ENCODE results near the gene MBP.
"Not testable (repeated sequence)": the region's sequence is repeated elsewhere in the genome, so short reads cannot be mapped to it uniquely, and the experiment has no call there.

The MBP gene

GRCh38 chr18:76970770-76971559, 161.6 kb downstream of the MBP start:
- Histone ChIP-seq H3K9ac (ENCODE audit: insufficient read length) (no peak overlapping the region), H3K9me3 (ENCODE audit: low read depth, low read length) (no peaks in the 10 kb centered on the region), H3K4me3 (no peak overlapping the region), H3K36me3 (ENCODE audit: insufficient read depth, low read length) (no peaks in the 10 kb centered on the region; the same call in 1 of the 2 replicates), H3K27ac (no peak overlapping the region)
- DNase-seq (ENCODE audit: low read depth, low spot score), result no peak
- TF ChIP-seq EZH2 (IDR thresholded peaks at IDR 0.05), result no peak

GRCh38 chr18:76967721-76968472, 164.7 kb downstream of the MBP start:
- Histone ChIP-seq H3K9ac (ENCODE audit: insufficient read length) (no peak overlapping the region), H3K36me3 (ENCODE audit: insufficient read depth, low read length) (no peaks in the 10 kb centered on the region; the same call in 1 of the 2 replicates), H3K27ac (no peak overlapping the region), H3K4me3 (no peak overlapping the region), H3K9me3 (ENCODE audit: low read depth, low read length) (no peaks in the 10 kb centered on the region)
- TF ChIP-seq EZH2 (IDR thresholded peaks at IDR 0.05) (no peak), POLR2AphosphoS5 (IDR thresholded peaks at IDR 0.05; ENCODE audit: borderline replicate concordance, low read depth, low read length) (no peak), FOXP2 (optimal IDR thresholded peaks at IDR 0.05; ENCODE audit: control extremely low read depth, extremely low read length, insufficient read depth) (no peak)
- DNase-seq (ENCODE audit: low read depth, low spot score), result no peak

GRCh38 chr18:76967299-76967698, 165.3 kb downstream of the MBP start:
- H3K4me3 ChIP-seq; H3K9ac ChIP-seq (ENCODE audit: insufficient read length); H3K27ac ChIP-seq; H3K9me3 ChIP-seq (ENCODE audit: low read depth, low read length); DNase-seq (ENCODE audit: low read depth, low spot score); H3K36me3 ChIP-seq (ENCODE audit: insufficient read depth, low read length): not testable (repeated sequence)

- H3K4me3 ChIP-seq; DNase-seq (ENCODE audit: low read depth, low spot score); H3K27ac ChIP-seq; H3K9ac ChIP-seq (ENCODE audit: insufficient read length); H3K9me3 ChIP-seq (ENCODE audit: low read depth, low read length); H3K36me3 ChIP-seq (ENCODE audit: insufficient read depth, low read length): not testable (repeated sequence)
These were observed 166.9 kb downstream of the MBP start for GRCh38 chr18:76965555-76966151.

- Histone ChIP-seq H3K9me3 (ENCODE audit: low read depth, low read length) (no peaks in the 10 kb centered on the region), H3K4me3 (no peak overlapping the region)
These were observed 168.6 kb downstream of the MBP start for GRCh38 chr18:76963936-76964335.

GRCh38 chr18:76962851-76963250, 169.7 kb downstream of the MBP start:
- Histone ChIP-seq H3K9ac (ENCODE audit: insufficient read length) (no peak overlapping the region), H3K27ac (no peak overlapping the region), H3K36me3 (ENCODE audit: insufficient read depth, low read length) (peaks cover 17% of the 10 kb centered on the region; the same call in 1 of the 2 replicates), H3K9me3 (ENCODE audit: low read depth, low read length) (no peaks in the 10 kb centered on the region), H3K4me3 (no peak overlapping the region)
- TF ChIP-seq POLR2AphosphoS5 (IDR thresholded peaks at IDR 0.05; ENCODE audit: borderline replicate concordance, low read depth, low read length), result no peak
- TF ChIP-seq EZH2 (IDR thresholded peaks at IDR 0.05), result no peak
- TF ChIP-seq FOXP2 (optimal IDR thresholded peaks at IDR 0.05; ENCODE audit: control extremely low read depth, extremely low read length, insufficient read depth), result no peak
- DNase-seq (ENCODE audit: low read depth, low spot score), result no peak

More at GRCh38 chr18:76963936-76964335, 168.6 kb downstream of the MBP start:
- H3K27ac ChIP-seq, result no peak overlapping the region
- TF ChIP-seq EZH2 (IDR thresholded peaks at IDR 0.05) (no peak), POLR2AphosphoS5 (IDR thresholded peaks at IDR 0.05; ENCODE audit: borderline replicate concordance, low read depth, low read length) (no peak), FOXP2 (optimal IDR thresholded peaks at IDR 0.05; ENCODE audit: control extremely low read depth, extremely low read length, insufficient read depth) (no peak)
- H3K9ac ChIP-seq (ENCODE audit: insufficient read length), result no peak overlapping the region
- peaks cover 17% of the 10 kb centered on the region; the same call in 1 of the 2 replicates for H3K36me3 ChIP-seq (ENCODE audit: insufficient read depth, low read length)
- no peak for DNase-seq (ENCODE audit: low read depth, low spot score)

- no peak for DNase-seq (ENCODE audit: low read depth, low spot score)
- Histone ChIP-seq H3K9ac (ENCODE audit: insufficient read length) (no peak overlapping the region), H3K9me3 (ENCODE audit: low read depth, low read length) (no peaks in the 10 kb centered on the region), H3K36me3 (ENCODE audit: insufficient read depth, low read length) (peaks cover 17% of the 10 kb centered on the region; the same call in 1 of the 2 replicates), H3K4me3 (no peak overlapping the region), H3K27ac (no peak overlapping the region)
- no peak for TF ChIP-seq FOXP2 (optimal IDR thresholded peaks at IDR 0.05; ENCODE audit: control extremely low read depth, extremely low read length, insufficient read depth)
- no peak for TF ChIP-seq POLR2AphosphoS5 (IDR thresholded peaks at IDR 0.05; ENCODE audit: borderline replicate concordance, low read depth, low read length)
- TF ChIP-seq EZH2 (IDR thresholded peaks at IDR 0.05), result no peak
These were observed 172.0 kb downstream of the MBP start for GRCh38 chr18:76960528-76961035.

- Histone ChIP-seq H3K4me3 (no peak overlapping the region), H3K36me3 (ENCODE audit: insufficient read depth, low read length) (peaks cover 17% of the 10 kb centered on the region; the same call in 1 of the 2 replicates), H3K27ac (no peak overlapping the region), H3K9ac (ENCODE audit: insufficient read length) (no peak overlapping the region), H3K9me3 (ENCODE audit: low read depth, low read length) (no peaks in the 10 kb centered on the region)
- TF ChIP-seq POLR2AphosphoS5 (IDR thresholded peaks at IDR 0.05; ENCODE audit: borderline replicate concordance, low read depth, low read length) (no peak), FOXP2 (optimal IDR thresholded peaks at IDR 0.05; ENCODE audit: control extremely low read depth, extremely low read length, insufficient read depth) (no peak), EZH2 (IDR thresholded peaks at IDR 0.05) (no peak)
- DNase-seq (ENCODE audit: low read depth, low spot score), result no peak
These were observed 173.0 kb downstream of the MBP start for GRCh38 chr18:76959605-76960004.
